ENCODE data around the gene SLC2A14.
"Not testable (repeated sequence)": the region's sequence is repeated elsewhere in the genome, so short reads cannot be mapped to it uniquely, and the experiment has no call there.

SLC2A14 gene

GRCh38 chr12:7839226-7839625 lies 33.5 kb downstream of the SLC2A14 start:
- H3K4me3 ChIP-seq (ENCODE audit: severe bottlenecking); DNase-seq (ENCODE audit: low spot score); H3K27ac ChIP-seq (ENCODE audit: poor library complexity, severe bottlenecking); H3K27me3 ChIP-seq (ENCODE audit: insufficient read depth, poor library complexity, severe bottlenecking); H3K9me3 ChIP-seq (ENCODE audit: severe bottlenecking); ATAC-seq (ENCODE audit: low read depth); H3K36me3 ChIP-seq (ENCODE audit: low read depth); H3K4me1 ChIP-seq (ENCODE audit: insufficient read depth, poor library complexity, severe bottlenecking): not testable (repeated sequence)

- H3K9me3 ChIP-seq (ENCODE audit: severe bottlenecking): no peaks in the 10 kb centered on the region
- no peaks in the 10 kb centered on the region for H3K4me1 ChIP-seq (ENCODE audit: insufficient read depth, poor library complexity, severe bottlenecking)
- no peaks in the 10 kb centered on the region for H3K36me3 ChIP-seq (ENCODE audit: low read depth)
- H3K27ac ChIP-seq (ENCODE audit: poor library complexity, severe bottlenecking): no peak overlapping the region
- no peaks in the 10 kb centered on the region for H3K27me3 ChIP-seq (ENCODE audit: insufficient read depth, poor library complexity, severe bottlenecking)
- DNase-seq (ENCODE audit: low spot score) (no peak), ATAC-seq (ENCODE audit: low read depth) (no peak)
- no peak overlapping the region for H3K4me3 ChIP-seq (ENCODE audit: severe bottlenecking)
- TF ChIP-seq CTCF (IDR thresholded peaks at IDR 0.05; ENCODE audit: poor library complexity, severe bottlenecking): no peak
Observed at GRCh38 chr12:7837366-7837765, 35.3 kb downstream of the SLC2A14 start.

- no peaks in the 10 kb centered on the region for H3K36me3 ChIP-seq (ENCODE audit: low read depth)
- no peaks in the 10 kb centered on the region for H3K27me3 ChIP-seq (ENCODE audit: insufficient read depth, poor library complexity, severe bottlenecking)
- no peaks in the 10 kb centered on the region for H3K4me1 ChIP-seq (ENCODE audit: insufficient read depth, poor library complexity, severe bottlenecking)
- no peak for TF ChIP-seq CTCF (IDR thresholded peaks at IDR 0.05; ENCODE audit: poor library complexity, severe bottlenecking)
- DNase-seq (ENCODE audit: low spot score) (no peak), ATAC-seq (ENCODE audit: low read depth) (no peak)
- no peaks in the 10 kb centered on the region for H3K9me3 ChIP-seq (ENCODE audit: severe bottlenecking)
- no peak overlapping the region for H3K4me3 ChIP-seq (ENCODE audit: severe bottlenecking)
- H3K27ac ChIP-seq (ENCODE audit: poor library complexity, severe bottlenecking): no peak overlapping the region
Observed at GRCh38 chr12:7835766-7836165, 36.9 kb downstream of the SLC2A14 start.

- Histone ChIP-seq H3K27me3 (ENCODE audit: insufficient read depth, poor library complexity, severe bottlenecking) (no peaks in the 10 kb centered on the region), H3K36me3 (ENCODE audit: low read depth) (no peaks in the 10 kb centered on the region), H3K27ac (ENCODE audit: poor library complexity, severe bottlenecking) (no peak overlapping the region), H3K4me1 (ENCODE audit: insufficient read depth, poor library complexity, severe bottlenecking) (no peaks in the 10 kb centered on the region), H3K4me3 (ENCODE audit: severe bottlenecking) (no peak overlapping the region), H3K9me3 (ENCODE audit: severe bottlenecking) (no peaks in the 10 kb centered on the region)
- TF ChIP-seq CTCF (IDR thresholded peaks at IDR 0.05; ENCODE audit: poor library complexity, severe bottlenecking): no peak
- ATAC-seq (ENCODE audit: low read depth) (no peak), DNase-seq (ENCODE audit: low spot score) (no peak)
Observed at GRCh38 chr12:7835116-7835515, 37.6 kb downstream of the SLC2A14 start.

- DNase-seq (ENCODE audit: low spot score): no peak
- Histone ChIP-seq H3K36me3 (ENCODE audit: low read depth) (no peaks in the 10 kb centered on the region), H3K4me3 (ENCODE audit: severe bottlenecking) (no peak overlapping the region), H3K9me3 (ENCODE audit: severe bottlenecking) (no peaks in the 10 kb centered on the region), H3K27ac (ENCODE audit: poor library complexity, severe bottlenecking) (no peak overlapping the region), H3K4me1 (ENCODE audit: insufficient read depth, poor library complexity, severe bottlenecking) (no peaks in the 10 kb centered on the region), H3K27me3 (ENCODE audit: insufficient read depth, poor library complexity, severe bottlenecking) (no peaks in the 10 kb centered on the region)
- no peak for ATAC-seq (ENCODE audit: low read depth)
- TF ChIP-seq CTCF (IDR thresholded peaks at IDR 0.05; ENCODE audit: poor library complexity, severe bottlenecking): no peak
Observed at GRCh38 chr12:7834701-7835100, 38.0 kb downstream of the SLC2A14 start.

Data from RWPE2 (cell line).